IMR-90 (cell line): Measurements from ENCODE around the gene TBC1D22A. TPM values are rescaled to one million over a fixed set of nuclear protein-coding genes. Genes with fewer than 3 reads are reported as not detected.

Experiments
- ATAC-seq: fragments of 200-7000 bp; cut with Tn5 transposase; 2 replicates; pipeline ENCODE4 v1.9.1; 2020; ENCODE audit warnings: low read depth, mild to moderate bottlenecking, moderate library complexity
- BruUV-seq: library from RNA; stranded (reverse); fragments of 400-500 nt; replicated peaks from 2 replicates; lab custom pipeline; 2021; lab: Mats Ljungman, UMichigan
- CTCF ChIA-PET: fragments of 300-600 bp; formaldehyde crosslinking; extraction: SDS; loops from one replicate; lab custom pipeline; 2021; ENCODE audit warnings: antibody characterized with exemption; lab: Yijun Ruan, JAX
- POLR2A ChIA-PET: fragments of 300-600 bp; sonication (Branson Sonifier 250); formaldehyde crosslinking; loops from one replicate; lab custom pipeline; 2022; ENCODE audit warnings: antibody characterized with exemption; ENCODE audit not compliant: unreplicated experiment; lab: Charles Lee
- DNase-seq: peaks from one replicate; pipeline ENCODE4 v3.0.0; 2013
- H2AFZ ChIP-seq: replicated peaks from 2 replicates; pipeline ENCODE3; 2013; ENCODE audit warnings: low read length, mild to moderate bottlenecking; ENCODE audit not compliant: poor library complexity
- H2AK5ac ChIP-seq: 2 replicates; pipeline ENCODE4 v1.6.1; 2013; ENCODE audit warnings: low read depth, low read length, inconsistent platforms
- H2AK9ac ChIP-seq: replicated peaks from 2 replicates; pipeline ENCODE3; 2013; ENCODE audit warnings: mild to moderate bottlenecking, low read depth, low read length, moderate library complexity; ENCODE audit not compliant: poor library complexity
- H2BK120ac ChIP-seq: 2 replicates; pipeline ENCODE4 v1.6.1; 2013; ENCODE audit warnings: low read depth, low read length, inconsistent platforms
- H2BK15ac ChIP-seq: 3 replicates; pipeline ENCODE4 v1.6.1; 2013; ENCODE audit warnings: low read depth, low read length, inconsistent platforms
- H2BK20ac ChIP-seq: 2 replicates; pipeline ENCODE4 v1.6.1; 2013; ENCODE audit warnings: low read depth, mild to moderate bottlenecking, inconsistent platforms, low read length, moderate library complexity
- H2BK5ac ChIP-seq: 2 replicates; pipeline ENCODE4 v1.6.1; 2013; ENCODE audit warnings: mild to moderate bottlenecking, low read depth, low read length, inconsistent platforms; ENCODE audit not compliant: poor library complexity, severe bottlenecking
- H3K14ac ChIP-seq: replicated peaks from 2 replicates; pipeline ENCODE4 v1.6.1; 2013; ENCODE audit warnings: low read depth, low read length, inconsistent platforms
- H3K18ac ChIP-seq: 2 replicates; pipeline ENCODE4 v1.6.1; 2013; ENCODE audit warnings: low read depth, low read length, control low read depth
- H3K23ac ChIP-seq: 2 replicates; pipeline ENCODE4 v1.6.1; 2013; ENCODE audit warnings: low read depth, low read length, inconsistent platforms
- H3K27ac ChIP-seq: 2 replicates; pipeline ENCODE4 v1.5.1; 2013; ENCODE audit warnings: mild to moderate bottlenecking, control low read depth, low read length; ENCODE audit not compliant: insufficient read depth
- H3K27me3 ChIP-seq: 2 replicates; pipeline ENCODE4 v1.6.1; 2013; ENCODE audit warnings: low read length; ENCODE audit not compliant: control insufficient read depth, insufficient read depth
- H3K36me3 ChIP-seq: 2 replicates; pipeline ENCODE4 v1.6.1; 2013; ENCODE audit warnings: low read length, mixed read lengths; ENCODE audit not compliant: control insufficient read depth, insufficient read depth
- H3K4ac ChIP-seq: 2 replicates; pipeline ENCODE4 v1.6.1; 2013; ENCODE audit warnings: low read depth, low read length, inconsistent platforms
- H3K4me1 ChIP-seq: 2 replicates; pipeline ENCODE4 v1.6.1; 2013; ENCODE audit warnings: low read length, mixed read lengths; ENCODE audit not compliant: control insufficient read depth, insufficient read depth
- H3K4me2 ChIP-seq: 2 replicates; pipeline ENCODE4 v1.6.1; 2013; ENCODE audit warnings: low read depth, mild to moderate bottlenecking, control low read depth, low read length, moderate library complexity
- H3K4me3 ChIP-seq: 2 replicates; pipeline ENCODE4 v1.5.1; 2013; ENCODE audit warnings: low read depth, mild to moderate bottlenecking, control low read depth, low read length, moderate library complexity; ENCODE audit not compliant: insufficient read depth
- H3K56ac ChIP-seq: 2 replicates; pipeline ENCODE4 v1.6.1; 2013; ENCODE audit warnings: low read length, inconsistent platforms; ENCODE audit not compliant: insufficient read depth; ENCODE audit errors: extremely low read depth
- H3K79me1 ChIP-seq, 2 experiments: 2 replicates each; pipeline ENCODE4 v1.6.1; 2013; ENCODE audit warnings: low read length in 2 of 2, inconsistent platforms in 1 of 2, low read depth in 1 of 2
- H3K9ac ChIP-seq: 2 replicates; pipeline ENCODE4 v1.6.1; 2013; ENCODE audit warnings: low read depth, low read length, control low read depth
- H3K9me1 ChIP-seq: 2 replicates; pipeline ENCODE4 v1.6.1; 2013; ENCODE audit warnings: low read length, inconsistent platforms; ENCODE audit not compliant: insufficient read depth
- H3K9me3 ChIP-seq: 2 replicates; pipeline ENCODE4 v1.6.1; 2013; ENCODE audit warnings: low read length; ENCODE audit not compliant: control insufficient read depth, insufficient read depth
- H4K20me1 ChIP-seq: 2 replicates; pipeline ENCODE4 v1.6.1; 2013; ENCODE audit warnings: low read length, inconsistent platforms; ENCODE audit not compliant: insufficient read depth
- H4K5ac ChIP-seq: 2 replicates; pipeline ENCODE4 v1.6.1; 2013; ENCODE audit warnings: mild to moderate bottlenecking, low read depth, low read length, control low read depth
- H4K8ac ChIP-seq, 2 experiments: 2 replicates each; pipeline ENCODE4 v1.6.1; 2013; ENCODE audit warnings: low read depth in 2 of 2, low read length in 2 of 2, control low read depth in 1 of 2, inconsistent platforms in 1 of 2
- H4K91ac ChIP-seq: 2 replicates; pipeline ENCODE4 v1.6.1; 2013; ENCODE audit warnings: low read depth, low read length, inconsistent platforms; ENCODE audit not compliant: insufficient read depth
- BHLHE40 ChIP-seq: fragments of 150-350 bp; IDR thresholded peaks from 2 replicates; pipeline ENCODE4 v1.6.1; 2016; ENCODE audit warnings: mild to moderate bottlenecking, low read depth, low read length
- CEBPB ChIP-seq: IDR thresholded peaks from 2 replicates; pipeline ENCODE4 v1.6.1; 2012; ENCODE audit warnings: low read depth, low read length, improper control_type of control experiment
- CHD1 ChIP-seq: IDR thresholded peaks from 2 replicates; pipeline ENCODE4 v1.6.1; 2012; ENCODE audit warnings: low read depth, low read length, improper control_type of control experiment
- CTCF ChIP-seq: conservative IDR thresholded peaks from 2 replicates; pipeline ENCODE4 v1.5.1; 2012; ENCODE audit warnings: mild to moderate bottlenecking, low read depth, low read length, improper control_type of control experiment
- ELK1 ChIP-seq: fragments of 150-350 bp; IDR thresholded peaks from 2 replicates; pipeline ENCODE4 v1.6.1; 2016; ENCODE audit warnings: low read depth, mild to moderate bottlenecking, low read length, moderate library complexity, borderline replicate concordance
- FOS ChIP-seq: fragments of 150-350 bp; IDR thresholded peaks from 2 replicates; pipeline ENCODE4 v1.6.1; 2016; ENCODE audit warnings: low read depth, low read length
- MAFK ChIP-seq: IDR thresholded peaks from 2 replicates; pipeline ENCODE4 v1.6.1; 2012; ENCODE audit warnings: low read depth, low read length, improper control_type of control experiment
- MAZ ChIP-seq: IDR thresholded peaks from 2 replicates; pipeline ENCODE4 v1.6.1; 2012; ENCODE audit warnings: low read depth, mild to moderate bottlenecking, low read length, improper control_type of control experiment, moderate library complexity, borderline replicate concordance
- MXI1 ChIP-seq: IDR thresholded peaks from 2 replicates; pipeline ENCODE4 v1.6.1; 2012; ENCODE audit warnings: low read depth, mild to moderate bottlenecking, low read length, moderate library complexity, borderline replicate concordance
- POLR2A ChIP-seq: IDR thresholded peaks from 2 replicates; pipeline ENCODE4 v1.6.1; 2012; ENCODE audit warnings: mild to moderate bottlenecking, low read depth, low read length
- RCOR1 ChIP-seq: IDR thresholded peaks from 2 replicates; pipeline ENCODE4 v1.6.1; 2012; ENCODE audit warnings: mild to moderate bottlenecking, low read length, improper control_type of control experiment; ENCODE audit not compliant: insufficient replicate concordance
- RFX5 ChIP-seq: IDR thresholded peaks from 2 replicates; pipeline ENCODE4 v1.8.0; 2012; ENCODE audit warnings: low read depth, mild to moderate bottlenecking, low read length, moderate library complexity
- SMC3 ChIP-seq: fragments of 150-350 bp; IDR thresholded peaks from 2 replicates; pipeline ENCODE4 v1.6.1; 2016; ENCODE audit warnings: low read depth, mild to moderate bottlenecking, antibody characterized with exemption, low read length, moderate library complexity
- USF2 ChIP-seq: fragments of 150-350 bp; IDR thresholded peaks from 2 replicates; pipeline ENCODE4 v1.6.1; 2017; ENCODE audit warnings: mild to moderate bottlenecking, antibody characterized with exemption, low read length, low read depth
- WGBS, 2 experiments: methylation state at CpG; one replicate each; pipeline versions ENCODE4 v1.1.5 to v1.1.7; 2013; ENCODE audit warnings: missing lambda C conversion rate in 2 of 2; ENCODE audit not compliant: insufficient read length in 1 of 2; ENCODE audit errors: extremely low coverage in 2 of 2; 5-methylcytosine and 5-hydroxymethylcytosine counted together
- dilution Hi-C: fragments of 300-500 bp; cut with HindIII; formaldehyde crosslinking; loops from one replicate; pipeline ENCODE4 v1.14.3; 2018; ENCODE audit warnings: low sequenced_read_pairs; ENCODE audit not compliant: unreplicated experiment
- in situ Hi-C: fragments of 300-500 bp; cut with MboI; formaldehyde crosslinking; loops from 3 replicates; pipeline ENCODE4 v1.14.3; 2019; ENCODE audit warnings: low sequenced_read_pairs, inconsistent platforms, mixed read lengths
- intact Hi-C: fragments of 100-400 bp; cut with micrococcal nuclease; formaldehyde crosslinking; loops from 2 replicates; pipeline ENCODE4 v1.10.0; 2022
- polyA plus RNA-seq, 3 experiments: library from polyadenylated mRNA; depleted of rRNA; stranded (reverse); fragments of >200 nt; gene quantifications; 2 replicates each; pipeline ENCODE4 v1.2.3, GENCODE V29; 2012; ENCODE audit warnings: low replicate concordance in 1 of 3
- total RNA-seq: library from RNA; depleted of rRNA; stranded (reverse); fragments of >200 nt; gene quantifications from 2 replicates; pipeline ENCODE4 v1.2.3, GENCODE V29; 2012

The TBC1D22A gene
- total and polyA plus RNA-seq, 2 of the 4 experiments (the other 2 are of a cell fraction), result 9.0 to 16.7 TPM

- BruUV-seq, result no TSS peak
- in situ Hi-C loops, result no loop called here
- H3K4me1 ChIP-seq, result peaks cover 3% of the 10 kb centered on the region; the same call in 1 of the 2 replicates
- 95% methylated on average over 3 of the region's 9 CpGs; no CpG with 5 or more reads in 1 of the 2 experiments for WGBS, 2 experiments
- no peak overlapping the region for H2BK120ac ChIP-seq
- H3K4me2 ChIP-seq, result no peak overlapping the region
- H2BK20ac ChIP-seq, result no peak overlapping the region
- no peak overlapping the region for H3K4me3 ChIP-seq
- intact Hi-C loops, result no loop called here
- H2BK15ac ChIP-seq, result no peak overlapping the region
- H3K9me3 ChIP-seq, result no peaks in the 10 kb centered on the region
- H3K9ac ChIP-seq, result no peak overlapping the region
- no peak overlapping the region for H4K8ac ChIP-seq
- no peak overlapping the region for H3K27ac ChIP-seq
- peaks cover 26% of the 10 kb centered on the region for H3K9me1 ChIP-seq
- H2BK5ac ChIP-seq, result no peak overlapping the region
- DNase-seq (no peak), ATAC-seq (no peak)
- no peak overlapping the region for H2AK5ac ChIP-seq
- no peak overlapping the region for H2AFZ ChIP-seq
- no peaks in the 10 kb centered on the region for H3K36me3 ChIP-seq
- no peak overlapping the region for H2AK9ac ChIP-seq
- no peak overlapping the region for H3K14ac ChIP-seq
- H3K56ac ChIP-seq, result no peak overlapping the region
- H3K79me1 ChIP-seq, result peaks cover 52 to 84% of the 10 kb centered on the region in 2 experiments
- no peak overlapping the region for H4K91ac ChIP-seq
- CTCF ChIA-PET, result no interaction called here
- TF ChIP-seq MXI1 (no peak), RFX5 (no peak), RCOR1 (no peak), FOS (no peak), POLR2A (no peak), SMC3 (no peak), CEBPB (no peak), ELK1 (no peak), MAFK (no peak), CHD1 (no peak), BHLHE40 (no peak), USF2 (no peak), MAZ (no peak), CTCF (no peak)
- dilution Hi-C loops, result no loop called here
- H4K5ac ChIP-seq, result no peak overlapping the region
- POLR2A ChIA-PET, result no interaction called here
- no peak overlapping the region for H3K23ac ChIP-seq
- peaks cover 52% of the 10 kb centered on the region for H4K20me1 ChIP-seq
- H3K27me3 ChIP-seq, result no peaks in the 10 kb centered on the region
- no peak overlapping the region for H3K4ac ChIP-seq
- H3K18ac ChIP-seq, result no peak overlapping the region
These were observed 17.2 kb downstream of the TBC1D22A start for GRCh38 chr22:46779651-46780050.
